Sigmoid colon (tissue), 7 donors: Measurements from ENCODE around the gene PMP22. TPM values are rescaled to one million over a fixed set of nuclear protein-coding genes. Genes with fewer than 3 reads are reported as not detected.

Experiments used
- DNase-seq: peaks from one replicate; pipeline ENCODE4 v3.0.0-alpha.2; 2019
- H3K27ac ChIP-seq, 4 donors: fragments of 200-600 bp; sonication (generic); one replicate each; pipeline ENCODE4 v1.5.1; 2016 to 2019; ENCODE audit warnings: mild to moderate bottlenecking in 1 of 4
- H3K27me3 ChIP-seq, 3 donors: fragments of 200-600 bp; sonication (generic); one replicate each; pipeline ENCODE4 v1.5.1; 2019; ENCODE audit warnings: mild to moderate bottlenecking in 1 of 3
- H3K36me3 ChIP-seq, 4 donors: fragments of 200-600 bp; sonication (generic); one replicate each; pipeline ENCODE4 v1.5.1; 2016 to 2019
- H3K4me1 ChIP-seq, 4 donors: fragments of 200-600 bp; sonication (generic); one replicate each; pipeline ENCODE4 v1.5.1; 2017 to 2019
- H3K4me3 ChIP-seq, 4 donors: fragments of 200-600 bp; sonication (generic); one replicate each; pipeline ENCODE4 v1.5.1; 2017 to 2019; ENCODE audit warnings: mild to moderate bottlenecking in 2 of 4, moderate library complexity in 1 of 4
- H3K9me3 ChIP-seq, 4 donors: fragments of 200-600 bp in 3 of 4; sonication (generic) in 3 of 4; one replicate each; pipeline versions ENCODE4 v1.5.1 to v1.6.1; 2013 to 2019
- EP300 ChIP-seq, 4 donors: sonication (generic); formaldehyde crosslinking; IDR thresholded peaks; one replicate each; pipeline ENCODE4 v1.6.1; 2017; ENCODE audit warnings: antibody characterized with exemption in 4 of 4
- POLR2A ChIP-seq, 2 donors: fragments of 450-650 bp; IDR thresholded peaks; one replicate each; pipeline ENCODE4 v1.6.1; 2016; ENCODE audit warnings: antibody characterized with exemption in 2 of 2, mild to moderate bottlenecking in 2 of 2, moderate library complexity in 2 of 2
- POLR2AphosphoS5 ChIP-seq, 4 donors: sonication (generic); formaldehyde crosslinking; IDR thresholded peaks; one replicate each; pipeline ENCODE4 v1.6.1; 2017; ENCODE audit warnings: antibody characterized with exemption in 4 of 4
- WGBS, 2 donors: extraction: QIAGEN DNeasy Blood & Tissue Kit; methylation state at CpG; one replicate each; pipeline ENCODE4 v1.1.7; 2013; 5-methylcytosine and 5-hydroxymethylcytosine counted together
- intact Hi-C: fragments of 100-400 bp; cut with DNase I; formaldehyde crosslinking; loops from one replicate; pipeline ENCODE4 v1.15.1; 2023
- polyA plus RNA-seq, 3 donors: library from polyadenylated mRNA; stranded (reverse); fragments of 200-250 nt; gene quantifications; one replicate each; pipeline ENCODE4 v1.2.3, GENCODE V29; 2013
- total RNA-seq, 4 donors: library from RNA; depleted of rRNA; stranded (reverse); fragments of >200 nt; gene quantifications; one replicate each; pipeline ENCODE4 v1.1.0, GENCODE V29; 2016
- TF ChIP-seq, protein P1 (sequence below), 4 experiments: fragments of 450-650 bp in 3 of 4; fragments of 200-600 bp in 1 of 4; IDR thresholded peaks; one replicate each; pipeline ENCODE4 v1.5.1; 2016 to 2019; ENCODE audit warnings: antibody characterized with exemption in 4 of 4, mild to moderate bottlenecking in 3 of 4, moderate library complexity in 2 of 4
- donor health status: healthy with polysubstance abuse.
- donor health status: Bipolar disorder and iron deficiency.
- donor health status: healthy.

PMP22 gene
- total and polyA plus RNA-seq, 7 donors, result 25.2 to 350 (median 125) TPM

DNA sequence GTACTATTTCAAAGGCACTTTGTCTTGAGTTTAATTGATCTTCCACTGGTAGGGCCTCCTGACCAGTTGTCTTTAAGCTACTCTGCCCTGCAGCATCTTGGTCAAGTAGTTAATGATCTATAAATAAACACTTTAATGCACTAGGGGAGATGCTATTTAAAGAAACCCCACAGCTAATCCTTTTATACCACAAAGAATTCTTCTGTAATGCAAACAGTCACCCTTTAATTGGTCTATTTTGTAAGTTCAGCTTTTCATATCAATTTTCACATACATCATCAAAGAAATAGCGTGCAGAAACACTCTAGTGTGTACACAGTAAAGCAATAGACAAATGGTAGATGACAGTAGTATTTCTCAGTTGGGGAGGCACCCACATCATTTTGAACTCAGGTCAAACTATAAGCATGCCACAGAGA lies 70.3 kb downstream of the PMP22 start:
- DNase-seq, result no peak
- TF ChIP-seq EP300 (IDR thresholded peaks at IDR 0.05) (no peak), POLR2A (IDR thresholded peaks at IDR 0.05) (no peak), POLR2AphosphoS5 (IDR thresholded peaks at IDR 0.05) (no peak)
- TF ChIP-seq, protein P1, sequence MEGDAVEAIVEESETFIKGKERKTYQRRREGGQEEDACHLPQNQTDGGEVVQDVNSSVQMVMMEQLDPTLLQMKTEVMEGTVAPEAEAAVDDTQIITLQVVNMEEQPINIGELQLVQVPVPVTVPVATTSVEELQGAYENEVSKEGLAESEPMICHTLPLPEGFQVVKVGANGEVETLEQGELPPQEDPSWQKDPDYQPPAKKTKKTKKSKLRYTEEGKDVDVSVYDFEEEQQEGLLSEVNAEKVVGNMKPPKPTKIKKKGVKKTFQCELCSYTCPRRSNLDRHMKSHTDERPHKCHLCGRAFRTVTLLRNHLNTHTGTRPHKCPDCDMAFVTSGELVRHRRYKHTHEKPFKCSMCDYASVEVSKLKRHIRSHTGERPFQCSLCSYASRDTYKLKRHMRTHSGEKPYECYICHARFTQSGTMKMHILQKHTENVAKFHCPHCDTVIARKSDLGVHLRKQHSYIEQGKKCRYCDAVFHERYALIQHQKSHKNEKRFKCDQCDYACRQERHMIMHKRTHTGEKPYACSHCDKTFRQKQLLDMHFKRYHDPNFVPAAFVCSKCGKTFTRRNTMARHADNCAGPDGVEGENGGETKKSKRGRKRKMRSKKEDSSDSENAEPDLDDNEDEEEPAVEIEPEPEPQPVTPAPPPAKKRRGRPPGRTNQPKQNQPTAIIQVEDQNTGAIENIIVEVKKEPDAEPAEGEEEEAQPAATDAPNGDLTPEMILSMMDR (IDR thresholded peaks at IDR 0.05), result no peak
- intact Hi-C loops, result no loop called here
- Histone ChIP-seq H3K4me3 (no peak overlapping the region), H3K27me3 (no peaks in the 10 kb centered on the region), H3K27ac (no peak overlapping the region), H3K9me3 (peaks cover 0 to 5% (median 4%) of the 10 kb centered on the region in 4 donors), H3K36me3 (no peaks in the 10 kb centered on the region), H3K4me1 (no peaks in the 10 kb centered on the region)
- 40 to 70% methylated on average over 1 of the region's 1 CpG for WGBS, 2 donors

DNA sequence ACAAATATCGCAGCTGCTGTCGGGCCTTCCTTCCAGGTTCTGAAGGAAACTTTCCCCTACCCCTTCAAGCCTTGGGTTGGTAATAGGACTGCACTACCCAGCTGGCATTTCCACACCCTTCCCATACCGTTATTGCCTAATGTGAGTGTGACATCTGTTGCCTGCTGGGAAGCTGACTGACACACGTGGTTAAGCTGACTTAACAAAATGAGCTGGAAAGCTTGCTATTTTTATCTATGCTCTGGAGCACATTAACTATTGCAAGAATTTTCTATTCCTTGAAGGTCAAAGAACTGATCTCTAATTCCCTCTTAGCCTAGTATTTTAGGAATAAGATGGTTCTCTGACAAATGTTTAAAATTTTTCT lies 79.5 kb downstream of the PMP22 start:
- Histone ChIP-seq H3K27me3 (no peaks in the 10 kb centered on the region), H3K4me1 (no peaks in the 10 kb centered on the region), H3K36me3 (no peaks in the 10 kb centered on the region), H3K4me3 (no peak overlapping the region), H3K27ac (no peak overlapping the region), H3K9me3 (no peaks in the 10 kb centered on the region)
- DNase-seq, result no peak
- TF ChIP-seq POLR2A (IDR thresholded peaks at IDR 0.05), result no peak
- TF ChIP-seq EP300 (IDR thresholded peaks at IDR 0.05), result peak in 1 of 4 donors; percentile 26
- TF ChIP-seq, protein P1 (IDR thresholded peaks at IDR 0.05), result no peak
- TF ChIP-seq POLR2AphosphoS5 (IDR thresholded peaks at IDR 0.05), result peak in 3 of 4 donors; percentile 39 to 57 (median 40)
- WGBS, 2 donors, result 24 to 25% methylated on average over 4 of the region's 4 CpGs
- intact Hi-C loops, result no loop called here

- H3K36me3 ChIP-seq, result no peaks in the 10 kb centered on the region
- TF ChIP-seq EP300 (IDR thresholded peaks at IDR 0.05), result no peak
- TF ChIP-seq, protein P1 (IDR thresholded peaks at IDR 0.05), result no peak
- TF ChIP-seq POLR2AphosphoS5 (IDR thresholded peaks at IDR 0.05), result no peak
- TF ChIP-seq POLR2A (IDR thresholded peaks at IDR 0.05), result no peak
- intact Hi-C loops, result no loop called here
- 83 to 87% methylated on average over 5 of the region's 5 CpGs for WGBS, 2 donors
- H3K4me1 ChIP-seq, result no peaks in the 10 kb centered on the region
- no peaks in the 10 kb centered on the region for H3K9me3 ChIP-seq
- DNase-seq, result no peak
- no peaks in the 10 kb centered on the region for H3K27me3 ChIP-seq
- no peak overlapping the region for H3K27ac ChIP-seq
- no peak overlapping the region for H3K4me3 ChIP-seq
Observed at GRCh38 chr17:15184872-15185624, 80.1 kb downstream of the PMP22 start.

DNA sequence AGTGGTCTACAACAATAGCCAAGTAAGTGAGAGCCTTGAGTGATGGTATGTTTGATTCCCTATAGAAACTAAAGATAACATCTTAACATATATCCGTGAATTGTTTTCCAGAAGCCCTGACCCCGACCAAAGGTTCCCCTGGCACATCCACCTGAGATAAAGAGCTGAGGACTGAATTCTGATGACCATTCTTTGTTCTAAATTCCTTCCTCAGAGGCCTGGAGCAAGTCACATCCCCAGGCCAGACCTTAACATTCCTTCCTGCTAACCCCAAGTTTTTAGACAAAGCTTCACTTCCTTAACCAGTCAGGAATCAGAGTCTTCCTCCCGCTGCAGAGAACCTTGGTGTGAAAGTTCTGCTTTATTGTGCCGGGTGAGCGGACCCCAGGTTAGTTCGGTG lies 83.3 kb downstream of the PMP22 start:
- no peaks in the 10 kb centered on the region for H3K27me3 ChIP-seq
- WGBS, 2 donors, result 80 to 81% methylated on average over 6 of the region's 6 CpGs
- no peaks in the 10 kb centered on the region for H3K9me3 ChIP-seq
- H3K27ac ChIP-seq, result no peak overlapping the region
- no peaks in the 10 kb centered on the region for H3K36me3 ChIP-seq
- no peak for DNase-seq
- intact Hi-C loops, result no loop called here
- no peak for TF ChIP-seq POLR2A (IDR thresholded peaks at IDR 0.05)
- TF ChIP-seq, protein P1 (IDR thresholded peaks at IDR 0.05), result no peak
- no peak for TF ChIP-seq EP300 (IDR thresholded peaks at IDR 0.05)
- TF ChIP-seq POLR2AphosphoS5 (IDR thresholded peaks at IDR 0.05), result no peak
- H3K4me3 ChIP-seq, result no peak overlapping the region
- H3K4me1 ChIP-seq, result no peaks in the 10 kb centered on the region

DNA sequence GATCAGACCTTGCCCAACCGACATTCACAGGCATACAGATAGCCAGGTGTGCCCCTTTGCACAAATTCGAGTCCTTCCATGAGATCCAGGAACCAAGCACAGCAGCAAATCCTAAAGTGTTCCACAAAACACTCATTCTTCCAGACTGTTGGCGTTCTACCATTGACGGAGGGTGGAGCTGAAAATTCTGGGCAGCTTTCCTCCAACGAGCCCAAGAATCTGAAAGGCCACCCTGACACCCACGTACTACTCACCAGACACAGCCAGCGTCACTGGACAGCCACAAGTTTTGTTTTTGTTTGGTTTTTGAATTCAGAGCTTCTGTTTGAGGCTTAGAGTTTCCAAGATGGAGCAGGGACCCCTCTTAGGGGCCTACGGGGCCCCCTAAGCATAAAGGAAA lies 83.8 kb downstream of the PMP22 start:
- no peaks in the 10 kb centered on the region for H3K9me3 ChIP-seq
- intact Hi-C loops, result no loop called here
- DNase-seq, result no peak
- no peaks in the 10 kb centered on the region for H3K27me3 ChIP-seq
- H3K36me3 ChIP-seq, result no peaks in the 10 kb centered on the region
- no peaks in the 10 kb centered on the region for H3K4me1 ChIP-seq
- H3K27ac ChIP-seq, result no peak overlapping the region
- no peak overlapping the region for H3K4me3 ChIP-seq
- no peak for TF ChIP-seq POLR2AphosphoS5 (IDR thresholded peaks at IDR 0.05)
- TF ChIP-seq, protein P1 (IDR thresholded peaks at IDR 0.05), result no peak
- no peak for TF ChIP-seq POLR2A (IDR thresholded peaks at IDR 0.05)
- TF ChIP-seq EP300 (IDR thresholded peaks at IDR 0.05), result no peak
- WGBS, 2 donors, result 84 to 87% methylated on average over 8 of the region's 8 CpGs
